NT2/D1 (cell line): Measurements from ENCODE around the gene CCR5.
"Not testable (repeated sequence)": the region's sequence is repeated elsewhere in the genome, so short reads cannot be mapped to it uniquely, and the experiment has no call there.

Source experiments
- DNase-seq: peaks from one replicate; pipeline ENCODE4 v3.0.0-alpha.2; 2011; ENCODE audit warnings: low read depth, low spot score
- H3K27me3 ChIP-seq: 2 replicates; pipeline ENCODE4 v1.6.0; 2011; ENCODE audit warnings: mild to moderate bottlenecking; ENCODE audit not compliant: insufficient read length, insufficient read depth
- H3K36me3 ChIP-seq: 2 replicates; pipeline ENCODE4 v1.6.1; 2011; ENCODE audit warnings: mild to moderate bottlenecking, low read length, mixed read lengths; ENCODE audit not compliant: insufficient read depth, insufficient read length
- H3K4me1 ChIP-seq: 2 replicates; pipeline ENCODE4 v1.5.1; 2011; ENCODE audit not compliant: insufficient read depth, insufficient read length
- H3K4me3 ChIP-seq: 2 replicates; pipeline ENCODE4 v1.5.1; 2011; ENCODE audit warnings: low read depth; ENCODE audit not compliant: insufficient read length
- H3K9ac ChIP-seq: 2 replicates; pipeline ENCODE4 v1.6.0; 2011; ENCODE audit warnings: low read depth; ENCODE audit not compliant: insufficient read length
- H3K9me3 ChIP-seq: 2 replicates; pipeline ENCODE4 v1.5.1; 2011; ENCODE audit warnings: mild to moderate bottlenecking, low read length; ENCODE audit not compliant: insufficient read depth
- SUZ12 ChIP-seq: IDR thresholded peaks from 2 replicates; pipeline ENCODE4 v1.6.1; 2011; ENCODE audit not compliant: insufficient read length, insufficient read depth; ENCODE audit errors: extremely low read depth
- YY1 ChIP-seq: IDR thresholded peaks from 2 replicates; pipeline ENCODE4 v1.6.1; 2011; ENCODE audit not compliant: insufficient read length, insufficient read depth
- ZNF274 ChIP-seq: IDR thresholded peaks from 2 replicates; pipeline ENCODE4 v1.6.1; 2011; ENCODE audit warnings: mild to moderate bottlenecking, low read depth, low read length

Gene CCR5

GRCh38 chr3:46389306-46389705, 18.6 kb downstream of the CCR5 start:
- no peaks in the 10 kb centered on the region for H3K27me3 ChIP-seq
- no peak overlapping the region for H3K9ac ChIP-seq
- H3K9me3 ChIP-seq, result peaks cover 23% of the 10 kb centered on the region; the same call in 1 of the 2 replicates
- no peaks in the 10 kb centered on the region for H3K36me3 ChIP-seq
- H3K4me1 ChIP-seq, result peaks cover 2% of the 10 kb centered on the region
- DNase-seq, result no peak
- TF ChIP-seq ZNF274, result no peak
- TF ChIP-seq YY1, result no peak
- TF ChIP-seq SUZ12, result no peak
- no peak overlapping the region for H3K4me3 ChIP-seq

DNA sequence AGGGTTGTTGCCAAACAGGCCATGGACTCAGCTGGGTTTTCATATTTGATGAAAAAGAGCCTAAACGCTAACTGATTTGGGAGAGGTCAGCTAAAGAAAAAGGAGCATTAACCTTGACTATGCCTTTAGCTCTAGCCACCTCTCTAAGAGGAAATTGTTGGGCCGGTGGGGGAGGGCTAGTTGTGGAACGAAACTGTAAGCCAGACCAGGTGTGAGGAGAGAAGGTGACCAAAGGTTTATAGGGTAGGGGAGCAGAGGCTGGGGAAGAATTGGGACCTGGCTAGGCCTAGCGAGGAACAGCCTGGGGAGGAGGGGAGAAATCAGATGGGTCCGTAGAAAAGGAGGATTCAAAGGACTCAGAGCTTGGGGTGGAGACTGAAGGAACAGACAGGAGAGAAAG, 20.8 kb downstream of the CCR5 start:
- H3K4me1 ChIP-seq, H3K4me3 ChIP-seq, DNase-seq, H3K9ac ChIP-seq, H3K36me3 ChIP-seq, H3K27me3 ChIP-seq: not testable (repeated sequence)
- H3K9me3 ChIP-seq, result peaks cover 23% of the 10 kb centered on the region; the same call in 1 of the 2 replicates

DNA sequence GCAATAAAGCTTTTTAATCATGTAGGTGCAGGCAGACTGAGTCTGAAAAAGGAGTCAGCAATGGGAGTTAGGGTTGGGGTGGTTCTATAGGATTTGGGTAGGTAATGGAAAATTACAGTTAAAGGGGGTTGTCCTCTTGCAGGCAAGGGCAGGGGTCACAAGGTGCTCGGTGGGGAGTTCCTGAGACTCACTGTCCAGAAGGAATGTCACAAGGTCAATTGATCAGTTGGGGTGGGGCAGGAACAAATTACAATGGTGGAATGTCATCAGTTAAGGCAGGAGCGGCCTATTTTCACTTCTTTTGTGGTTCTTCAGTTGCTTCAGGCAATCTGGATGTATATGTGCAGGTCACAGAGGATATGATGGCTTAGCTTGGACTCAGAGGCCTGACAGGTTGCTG, 22.3 kb downstream of the CCR5 start:
- no peak for DNase-seq
- H3K9me3 ChIP-seq, result peaks cover 14% of the 10 kb centered on the region; the same call in 1 of the 2 replicates
- TF ChIP-seq SUZ12 (no peak), ZNF274 (no peak), YY1 (no peak)
- no peaks in the 10 kb centered on the region for H3K36me3 ChIP-seq
- H3K4me3 ChIP-seq, result no peak overlapping the region
- no peak overlapping the region for H3K9ac ChIP-seq
- peaks cover 2% of the 10 kb centered on the region for H3K4me1 ChIP-seq
- no peaks in the 10 kb centered on the region for H3K27me3 ChIP-seq

GRCh38 chr3:46393554-46394434, 23.0 kb downstream of the CCR5 start:
- Histone ChIP-seq H3K4me1 (peaks cover 2% of the 10 kb centered on the region), H3K27me3 (no peaks in the 10 kb centered on the region), H3K4me3 (no peak overlapping the region), H3K9ac (no peak overlapping the region), H3K9me3 (peaks cover 13% of the 10 kb centered on the region; the same call in 1 of the 2 replicates), H3K36me3 (no peaks in the 10 kb centered on the region)
- TF ChIP-seq YY1 (no peak), ZNF274 (no peak), SUZ12 (no peak)
- peak; percentile 51 for DNase-seq

DNA sequence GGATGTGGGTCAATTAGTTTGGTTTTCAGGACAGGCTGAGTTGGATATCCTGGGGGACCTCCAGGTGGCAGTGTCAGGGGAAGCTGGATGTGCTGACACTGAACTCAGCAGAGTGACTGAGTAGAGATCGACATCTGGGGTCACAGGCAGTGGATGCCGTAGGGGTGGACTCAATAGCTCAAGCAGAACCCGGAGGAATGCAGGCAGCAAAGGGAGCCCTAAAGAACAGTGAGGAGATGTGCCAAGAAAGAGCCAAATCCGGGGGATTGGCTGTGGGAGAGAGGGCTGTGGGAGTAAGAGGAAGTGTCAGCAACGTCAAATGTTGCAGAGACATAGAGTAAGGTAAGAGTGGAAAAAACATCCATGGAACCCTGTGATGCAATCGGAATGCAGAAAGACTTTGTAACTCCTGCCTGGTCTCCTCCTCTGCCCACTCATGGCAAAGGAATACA, 24.5 kb downstream of the CCR5 start:
- Histone ChIP-seq H3K9me3 (0 out of 2 replicates have a peak, but pooled peaks cover 6% of the 10 kb centered on the region), H3K4me1 (peaks cover 2% of the 10 kb centered on the region), H3K36me3 (no peaks in the 10 kb centered on the region), H3K4me3 (no peak overlapping the region), H3K9ac (no peak overlapping the region), H3K27me3 (no peaks in the 10 kb centered on the region)
- DNase-seq, result no peak
- TF ChIP-seq ZNF274 (no peak), YY1 (no peak), SUZ12 (no peak)

GRCh38 chr3:46395766-46396530, 25.2 kb downstream of the CCR5 start:
- H3K9ac ChIP-seq, result no peak overlapping the region
- no peaks in the 10 kb centered on the region for H3K36me3 ChIP-seq
- H3K9me3 ChIP-seq, result 0 out of 2 replicates have a peak, but pooled peaks cover 6% of the 10 kb centered on the region
- DNase-seq, result no peak
- no peak overlapping the region for H3K4me3 ChIP-seq
- no peaks in the 10 kb centered on the region for H3K27me3 ChIP-seq
- H3K4me1 ChIP-seq, result peaks cover 2% of the 10 kb centered on the region
- TF ChIP-seq YY1 (no peak), ZNF274 (no peak), SUZ12 (no peak)

DNA sequence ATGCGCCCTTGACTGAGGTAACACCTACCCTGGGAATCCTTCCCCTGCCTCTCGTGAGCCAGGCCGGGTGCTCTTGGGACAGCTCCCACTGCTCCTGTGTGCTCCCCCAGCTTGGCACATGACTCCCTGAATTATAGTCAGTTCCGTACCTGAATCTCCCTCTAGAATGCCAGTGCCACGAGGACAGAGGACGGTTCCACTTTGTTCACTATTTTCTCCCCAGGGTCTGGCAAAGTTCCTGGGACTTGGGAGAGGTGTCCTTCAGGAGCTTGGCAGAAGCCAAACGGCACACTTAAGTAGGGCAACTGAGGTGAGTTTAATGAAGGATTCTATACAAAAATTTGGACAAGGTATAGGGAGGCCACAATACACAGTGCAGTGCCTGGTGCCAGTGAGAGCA, 26.4 kb downstream of the CCR5 start:
- Histone ChIP-seq H3K9ac (no peak overlapping the region), H3K4me1 (peaks cover 2% of the 10 kb centered on the region), H3K4me3 (no peak overlapping the region), H3K27me3 (no peaks in the 10 kb centered on the region), H3K36me3 (no peaks in the 10 kb centered on the region), H3K9me3 (0 out of 2 replicates have a peak, but pooled peaks cover 6% of the 10 kb centered on the region)
- DNase-seq, result no peak
- no peak for TF ChIP-seq YY1
- no peak for TF ChIP-seq ZNF274
- no peak for TF ChIP-seq SUZ12
